ENCODE results near the gene LPCAT3. TPM values are rescaled to one million over a fixed set of nuclear protein-coding genes. Genes with fewer than 3 reads are reported as not detected.

Gene LPCAT3
- total RNA-seq, 1 donor from 2014 or later: 14.6 TPM

GRCh38 chr12:6943389-6943721, 74.9 kb downstream of the LPCAT3 start:
- Histone ChIP-seq H3K4me3 (ENCODE audit: low read length in 3 of 3) (peak overlapping the region; percentile 92 to 100 (median 96)), H3K9ac (ENCODE audit: low read depth in 1 of 3, low read length in 3 of 3) (peak overlapping the region; percentile 98 to 100 (median 99)), H3K36me3 (ENCODE audit: control insufficient read depth in 3 of 3, insufficient read depth in 3 of 3, low read length in 3 of 3) (peaks cover 14 to 35% (median 25%) of the 10 kb centered on the region in 3 donors), H3K27ac (ENCODE audit: low read depth, low read length) (peak overlapping the region; percentile 98), H3K4me1 (ENCODE audit: control insufficient read depth in 3 of 3, insufficient read depth in 3 of 3, low read length in 3 of 3) (peaks cover 35 to 59% (median 39%) of the 10 kb centered on the region in 3 donors), H3K27me3 (ENCODE audit: control insufficient read depth in 3 of 3, insufficient read depth in 3 of 3, low read length in 3 of 3) (no peaks in the 10 kb centered on the region), H3K9me3 (ENCODE audit: control insufficient read depth in 3 of 3, low read length in 3 of 3) (no peaks in the 10 kb centered on the region)

DNA sequence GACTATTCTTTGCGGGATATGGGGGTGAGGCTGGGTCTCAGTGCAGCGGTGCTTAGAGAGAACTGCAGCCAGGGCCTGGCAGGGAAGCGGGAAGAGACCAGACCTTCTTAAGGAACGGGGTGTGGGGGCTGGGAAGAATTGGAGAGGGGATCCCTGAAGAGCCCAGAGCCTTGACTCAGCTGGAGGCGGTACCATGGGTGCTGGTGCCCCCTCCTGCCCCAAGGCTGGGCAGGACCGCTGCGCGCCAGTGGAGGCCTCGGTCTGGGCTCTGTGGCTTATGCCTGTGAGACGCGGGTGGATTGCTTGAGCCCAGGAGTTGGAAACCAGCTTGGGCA, 76.0 kb downstream of the LPCAT3 start:
- Histone ChIP-seq H3K9ac (ENCODE audit: low read depth in 1 of 3, low read length in 3 of 3) (peak overlapping the region in 1 of 3 donors; percentile 30), H3K27me3 (ENCODE audit: control insufficient read depth in 3 of 3, insufficient read depth in 3 of 3, low read length in 3 of 3) (no peaks in the 10 kb centered on the region), H3K27ac (ENCODE audit: low read depth, low read length) (peak overlapping the region; percentile 98), H3K36me3 (ENCODE audit: control insufficient read depth in 3 of 3, insufficient read depth in 3 of 3, low read length in 3 of 3) (peaks cover 14 to 31% (median 24%) of the 10 kb centered on the region in 3 donors), H3K4me3 (ENCODE audit: low read length in 3 of 3) (no peak overlapping the region), H3K9me3 (ENCODE audit: control insufficient read depth in 3 of 3, low read length in 3 of 3) (no peaks in the 10 kb centered on the region), H3K4me1 (ENCODE audit: control insufficient read depth in 3 of 3, insufficient read depth in 3 of 3, low read length in 3 of 3) (peaks cover 38 to 66% (median 42%) of the 10 kb centered on the region in 3 donors)

GRCh38 chr12:6941782-6942181, 76.5 kb downstream of the LPCAT3 start:
- H3K4me1 ChIP-seq (ENCODE audit: control insufficient read depth in 3 of 3, insufficient read depth in 3 of 3, low read length in 3 of 3): peaks cover 41 to 68% (median 42%) of the 10 kb centered on the region in 3 donors
- H3K27ac ChIP-seq (ENCODE audit: low read depth, low read length): no peak overlapping the region
- H3K36me3 ChIP-seq (ENCODE audit: control insufficient read depth in 3 of 3, insufficient read depth in 3 of 3, low read length in 3 of 3): peaks cover 11 to 27% (median 21%) of the 10 kb centered on the region in 3 donors
- no peak overlapping the region for H3K4me3 ChIP-seq (ENCODE audit: low read length in 3 of 3)
- H3K9me3 ChIP-seq (ENCODE audit: control insufficient read depth in 3 of 3, low read length in 3 of 3): no peaks in the 10 kb centered on the region
- no peaks in the 10 kb centered on the region for H3K27me3 ChIP-seq (ENCODE audit: control insufficient read depth in 3 of 3, insufficient read depth in 3 of 3, low read length in 3 of 3)
- no peak overlapping the region for H3K9ac ChIP-seq (ENCODE audit: low read depth in 1 of 3, low read length in 3 of 3)

DNA sequence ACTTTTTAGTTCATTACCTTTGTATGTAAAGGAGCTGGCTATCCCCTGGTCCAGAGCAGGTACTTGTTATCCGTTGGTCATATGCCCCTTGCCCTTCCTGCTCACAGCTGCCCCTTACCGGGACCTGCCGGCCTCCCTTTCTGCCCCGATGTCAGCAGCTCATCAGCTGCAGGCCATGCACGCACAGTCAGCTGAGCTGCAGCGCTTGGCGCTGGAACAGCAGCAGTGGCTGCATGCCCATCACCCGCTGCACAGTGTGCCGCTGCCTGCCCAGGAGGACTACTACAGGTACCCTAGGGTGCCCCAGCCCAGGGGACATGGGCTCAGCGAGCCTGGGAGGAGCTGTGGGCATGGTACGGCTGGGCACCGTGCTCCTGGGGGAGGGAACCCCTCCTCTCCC, 77.0 kb downstream of the LPCAT3 start:
- Histone ChIP-seq H3K4me3 (ENCODE audit: low read length in 3 of 3) (no peak overlapping the region), H3K27ac (ENCODE audit: low read depth, low read length) (no peak overlapping the region), H3K4me1 (ENCODE audit: control insufficient read depth in 3 of 3, insufficient read depth in 3 of 3, low read length in 3 of 3) (peaks cover 38 to 66% (median 39%) of the 10 kb centered on the region in 3 donors), H3K36me3 (ENCODE audit: control insufficient read depth in 3 of 3, insufficient read depth in 3 of 3, low read length in 3 of 3) (peaks cover 9 to 27% (median 19%) of the 10 kb centered on the region in 3 donors), H3K27me3 (ENCODE audit: control insufficient read depth in 3 of 3, insufficient read depth in 3 of 3, low read length in 3 of 3) (no peaks in the 10 kb centered on the region), H3K9ac (ENCODE audit: low read depth in 1 of 3, low read length in 3 of 3) (peak overlapping the region in 1 of 3 donors; percentile 60), H3K9me3 (ENCODE audit: control insufficient read depth in 3 of 3, low read length in 3 of 3) (no peaks in the 10 kb centered on the region)

DNA sequence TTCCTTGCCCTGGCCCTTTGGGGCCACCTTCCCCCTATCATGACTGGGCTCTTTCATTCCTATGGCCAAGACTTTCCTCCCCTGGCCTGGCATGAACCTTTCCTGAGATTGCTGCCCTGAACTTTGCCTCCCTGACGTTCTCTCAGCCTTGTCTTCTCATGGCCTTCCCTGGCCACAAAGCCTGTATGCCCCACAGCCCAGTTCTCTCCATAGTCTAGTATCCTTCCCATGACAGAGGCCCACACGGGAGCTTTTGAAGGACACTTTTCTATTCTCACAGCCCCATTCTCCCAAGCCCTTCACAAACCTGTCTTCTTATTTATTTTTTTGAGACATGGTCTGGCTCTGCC, 79.1 kb downstream of the LPCAT3 start:
- Histone ChIP-seq H3K4me3 (ENCODE audit: low read length in 3 of 3) (peak overlapping the region in 1 of 3 donors; percentile 22), H3K9ac (ENCODE audit: low read depth in 1 of 3, low read length in 3 of 3) (peak overlapping the region in 2 of 3 donors; percentile 93 to 98), H3K9me3 (ENCODE audit: control insufficient read depth in 3 of 3, low read length in 3 of 3) (no peaks in the 10 kb centered on the region), H3K4me1 (ENCODE audit: control insufficient read depth in 3 of 3, insufficient read depth in 3 of 3, low read length in 3 of 3) (peaks cover 27 to 59% (median 35%) of the 10 kb centered on the region in 3 donors), H3K27me3 (ENCODE audit: control insufficient read depth in 3 of 3, insufficient read depth in 3 of 3, low read length in 3 of 3) (no peaks in the 10 kb centered on the region), H3K27ac (ENCODE audit: low read depth, low read length) (no peak overlapping the region), H3K36me3 (ENCODE audit: control insufficient read depth in 3 of 3, insufficient read depth in 3 of 3, low read length in 3 of 3) (peaks cover 7 to 27% (median 16%) of the 10 kb centered on the region in 3 donors)

DNA sequence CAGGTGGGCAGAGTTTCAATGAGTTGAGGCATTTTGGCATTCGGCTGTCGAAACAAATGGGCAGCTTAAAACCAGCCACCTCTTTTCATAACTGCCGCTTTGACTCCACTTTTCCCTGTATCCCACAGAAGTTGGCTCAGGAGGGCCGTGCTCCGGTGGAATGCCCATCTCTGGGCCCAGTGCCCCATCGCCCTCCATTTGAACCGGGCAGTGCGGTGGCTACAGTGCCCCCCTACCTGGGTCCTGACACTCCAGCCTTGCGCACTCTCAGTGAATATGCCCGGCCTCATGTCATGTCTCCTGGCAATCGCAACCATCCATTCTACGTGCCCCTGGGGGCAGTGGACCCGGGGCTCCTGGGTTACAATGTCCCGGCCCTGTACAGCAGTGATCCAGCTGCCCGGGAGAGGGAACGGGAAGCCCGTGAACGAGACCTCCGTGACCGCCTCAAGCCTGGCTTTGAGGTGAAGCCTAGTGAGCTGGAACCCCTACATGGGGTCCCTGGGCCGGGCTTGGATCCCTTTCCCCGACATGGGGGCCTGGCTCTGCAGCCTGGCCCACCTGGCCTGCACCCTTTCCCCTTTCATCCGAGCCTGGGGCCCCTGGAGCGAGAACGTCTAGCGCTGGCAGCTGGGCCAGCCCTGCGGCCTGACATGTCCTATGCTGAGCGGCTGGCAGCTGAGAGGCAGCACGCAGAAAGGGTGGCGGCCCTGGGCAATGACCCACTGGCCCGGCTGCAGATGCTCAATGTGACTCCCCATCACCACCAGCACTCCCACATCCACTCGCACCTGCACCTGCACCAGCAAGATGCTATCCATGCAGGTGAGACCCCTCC, 79.7 kb downstream of the LPCAT3 start:
- Histone ChIP-seq H3K4me3 (ENCODE audit: low read length in 3 of 3) (peak overlapping the region; percentile 78 to 91 (median 87)), H3K9me3 (ENCODE audit: control insufficient read depth in 3 of 3, low read length in 3 of 3) (no peaks in the 10 kb centered on the region), H3K9ac (ENCODE audit: low read depth in 1 of 3, low read length in 3 of 3) (peak overlapping the region; percentile 74 to 98 (median 93)), H3K36me3 (ENCODE audit: control insufficient read depth in 3 of 3, insufficient read depth in 3 of 3, low read length in 3 of 3) (peaks cover 11 to 31% (median 16%) of the 10 kb centered on the region in 3 donors), H3K27me3 (ENCODE audit: control insufficient read depth in 3 of 3, insufficient read depth in 3 of 3, low read length in 3 of 3) (no peaks in the 10 kb centered on the region), H3K4me1 (ENCODE audit: control insufficient read depth in 3 of 3, insufficient read depth in 3 of 3, low read length in 3 of 3) (peaks cover 32 to 61% (median 41%) of the 10 kb centered on the region in 3 donors), H3K27ac (ENCODE audit: low read depth, low read length) (peak overlapping the region; percentile 92)

DNA sequence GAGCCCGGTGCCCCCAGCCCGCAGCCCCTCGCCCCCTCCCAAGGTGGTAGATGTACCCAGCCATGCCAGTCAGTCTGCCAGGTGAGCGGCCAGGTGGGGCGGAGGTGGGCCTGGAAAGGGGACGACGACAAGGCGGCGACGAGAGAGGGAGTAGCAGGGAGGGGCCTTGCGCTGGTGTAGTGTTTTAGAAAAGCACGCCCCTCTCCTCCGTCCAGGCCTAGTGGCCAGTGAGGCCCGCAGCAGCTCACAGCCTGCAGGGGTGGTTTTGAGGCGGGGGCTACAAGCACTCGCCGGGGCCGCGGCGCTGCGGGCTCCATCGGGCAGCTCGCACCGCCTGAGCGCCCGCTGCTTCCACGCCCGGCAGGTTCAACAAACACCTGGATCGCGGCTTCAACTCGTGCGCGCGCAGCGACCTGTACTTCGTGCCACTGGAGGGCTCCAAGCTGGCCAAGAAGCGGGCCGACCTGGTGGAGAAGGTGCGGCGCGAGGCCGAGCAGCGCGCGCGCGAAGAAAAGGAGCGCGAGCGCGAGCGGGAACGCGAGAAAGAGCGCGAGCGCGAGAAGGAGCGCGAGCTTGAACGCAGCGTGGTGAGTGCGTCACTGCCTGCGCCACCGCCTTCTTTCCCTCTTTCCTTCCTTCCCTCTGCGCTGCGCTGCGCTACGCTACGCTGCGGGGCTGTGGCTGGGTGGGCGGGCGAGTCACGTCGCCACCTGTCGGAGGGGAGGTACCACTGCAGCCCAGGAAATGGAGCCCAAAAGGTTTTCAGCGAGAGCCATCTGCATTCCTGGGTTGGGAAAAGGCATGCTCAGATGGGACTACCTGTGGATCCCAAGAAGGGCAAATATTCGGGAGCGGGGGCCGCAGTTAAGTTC, 80.6 kb downstream of the LPCAT3 start:
- H3K9ac ChIP-seq (ENCODE audit: low read depth in 1 of 3, low read length in 3 of 3): peak overlapping the region; percentile 92 to 98 (median 93)
- H3K27me3 ChIP-seq (ENCODE audit: control insufficient read depth in 3 of 3, insufficient read depth in 3 of 3, low read length in 3 of 3): no peaks in the 10 kb centered on the region
- H3K9me3 ChIP-seq (ENCODE audit: control insufficient read depth in 3 of 3, low read length in 3 of 3): no peaks in the 10 kb centered on the region
- peaks cover 27 to 61% (median 44%) of the 10 kb centered on the region in 3 donors for H3K4me1 ChIP-seq (ENCODE audit: control insufficient read depth in 3 of 3, insufficient read depth in 3 of 3, low read length in 3 of 3)
- peak overlapping the region; percentile 78 to 91 (median 87) for H3K4me3 ChIP-seq (ENCODE audit: low read length in 3 of 3)
- peaks cover 14 to 32% (median 16%) of the 10 kb centered on the region in 3 donors for H3K36me3 ChIP-seq (ENCODE audit: control insufficient read depth in 3 of 3, insufficient read depth in 3 of 3, low read length in 3 of 3)
- H3K27ac ChIP-seq (ENCODE audit: low read depth, low read length): peak overlapping the region; percentile 92

GRCh38 chr12:6936636-6937480, 81.4 kb downstream of the LPCAT3 start:
- H3K9ac ChIP-seq (ENCODE audit: low read depth in 1 of 3, low read length in 3 of 3): peak overlapping the region; percentile 51 to 98 (median 93)
- peaks cover 14 to 32% (median 16%) of the 10 kb centered on the region in 3 donors for H3K36me3 ChIP-seq (ENCODE audit: control insufficient read depth in 3 of 3, insufficient read depth in 3 of 3, low read length in 3 of 3)

DNA sequence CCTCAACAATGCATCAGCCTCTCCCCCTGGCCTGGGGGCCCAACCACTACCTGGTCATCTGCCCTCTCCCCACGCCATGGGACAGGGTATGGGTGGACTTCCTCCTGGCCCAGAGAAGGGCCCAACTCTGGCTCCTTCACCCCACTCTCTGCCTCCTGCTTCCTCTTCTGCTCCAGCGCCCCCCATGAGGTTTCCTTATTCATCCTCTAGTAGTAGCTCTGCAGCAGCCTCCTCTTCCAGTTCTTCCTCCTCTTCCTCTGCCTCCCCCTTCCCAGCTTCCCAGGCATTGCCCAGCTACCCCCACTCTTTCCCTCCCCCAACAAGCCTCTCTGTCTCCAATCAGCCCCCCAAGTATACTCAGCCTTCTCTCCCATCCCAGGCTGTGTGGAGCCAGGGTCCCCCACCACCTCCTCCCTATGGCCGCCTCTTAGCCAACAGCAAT, 82.1 kb downstream of the LPCAT3 start:
- H3K4me1 ChIP-seq (ENCODE audit: control insufficient read depth in 3 of 3, insufficient read depth in 3 of 3, low read length in 3 of 3): peaks cover 26 to 52% (median 39%) of the 10 kb centered on the region in 3 donors
- no peak overlapping the region for H3K4me3 ChIP-seq (ENCODE audit: low read length in 3 of 3)
- no peaks in the 10 kb centered on the region for H3K27me3 ChIP-seq (ENCODE audit: control insufficient read depth in 3 of 3, insufficient read depth in 3 of 3, low read length in 3 of 3)
- peak overlapping the region; percentile 92 for H3K27ac ChIP-seq (ENCODE audit: low read depth, low read length)
- H3K9ac ChIP-seq (ENCODE audit: low read depth in 1 of 3, low read length in 3 of 3): no peak overlapping the region
- peaks cover 11 to 29% (median 14%) of the 10 kb centered on the region in 3 donors for H3K36me3 ChIP-seq (ENCODE audit: control insufficient read depth in 3 of 3, insufficient read depth in 3 of 3, low read length in 3 of 3)
- no peaks in the 10 kb centered on the region for H3K9me3 ChIP-seq (ENCODE audit: control insufficient read depth in 3 of 3, low read length in 3 of 3)

More at GRCh38 chr12:6936636-6937480, 81.4 kb downstream of the LPCAT3 start:
- Histone ChIP-seq H3K27ac (ENCODE audit: low read depth, low read length) (peak overlapping the region; percentile 92), H3K4me3 (ENCODE audit: low read length in 3 of 3) (peak overlapping the region; percentile 48 to 91 (median 87)), H3K4me1 (ENCODE audit: control insufficient read depth in 3 of 3, insufficient read depth in 3 of 3, low read length in 3 of 3) (peaks cover 26 to 57% (median 39%) of the 10 kb centered on the region in 3 donors), H3K9me3 (ENCODE audit: control insufficient read depth in 3 of 3, low read length in 3 of 3) (no peaks in the 10 kb centered on the region), H3K27me3 (ENCODE audit: control insufficient read depth in 3 of 3, insufficient read depth in 3 of 3, low read length in 3 of 3) (no peaks in the 10 kb centered on the region)

All from skeletal muscle tissue (tissue), 4 donors.